SK-N-SH treated with all-trans-retinoic acid at 6 μM for 48 hours (cell line): ENCODE results near the gene SEMA4D.

Experiments
- ARNTL ChIP-seq: fragments of 450-650 bp; formaldehyde crosslinking; IDR thresholded peaks from 2 replicates; pipeline ENCODE4 v1.5.0; 2020; ENCODE audit warnings: low read depth, mild to moderate bottlenecking, moderate library complexity, borderline replicate concordance
- CSDC2 ChIP-seq: fragments of 250-450 bp; sonication (Bioruptor Pico); IDR thresholded peaks from 2 replicates; pipeline ENCODE4 v1.5.0; 2020; ENCODE audit warnings: mild to moderate bottlenecking, moderate library complexity
- CSRNP3 ChIP-seq: fragments of 250-450 bp; sonication (Bioruptor Pico); IDR thresholded peaks from 2 replicates; pipeline ENCODE4 v1.5.1; 2021; ENCODE audit warnings: mild to moderate bottlenecking, moderate library complexity
- ISL1 ChIP-seq: fragments of 250-450 bp; sonication (Bioruptor Pico); IDR thresholded peaks from 2 replicates; pipeline ENCODE4 v2.1.2; 2022; ENCODE audit warnings: mild to moderate bottlenecking, moderate library complexity
- PPARA ChIP-seq: fragments of 250-450 bp; sonication (Bioruptor Pico); IDR thresholded peaks from 2 replicates; pipeline ENCODE4 v1.5.0; 2020; ENCODE audit warnings: mild to moderate bottlenecking, borderline replicate concordance
- RARB ChIP-seq: fragments of 250-450 bp; sonication (Bioruptor Pico); IDR thresholded peaks from 2 replicates; pipeline ENCODE4 v1.8.0; 2021; ENCODE audit warnings: mild to moderate bottlenecking, moderate library complexity
- ZC3H10 ChIP-seq: fragments of 250-450 bp; sonication (Bioruptor Pico); IDR thresholded peaks from 2 replicates; pipeline ENCODE4 v1.5.1; 2021; ENCODE audit warnings: mild to moderate bottlenecking, moderate library complexity
- ZFP3 ChIP-seq: fragments of 250-450 bp; sonication (Bioruptor Pico); IDR thresholded peaks from 2 replicates; pipeline ENCODE4 v1.5.0; 2020; ENCODE audit warnings: mild to moderate bottlenecking, moderate library complexity
- ZFP30 ChIP-seq: fragments of 450-650 bp; formaldehyde crosslinking; IDR thresholded peaks from 2 replicates; pipeline ENCODE4 v1.5.0; 2022; ENCODE audit warnings: mild to moderate bottlenecking, moderate library complexity
- ZNF565 ChIP-seq: fragments of 450-650 bp; formaldehyde crosslinking; conservative IDR thresholded peaks from 2 replicates; pipeline ENCODE4 v1.5.0; 2020; ENCODE audit warnings: low read depth, mild to moderate bottlenecking, moderate library complexity
- TF ChIP-seq, protein P1 (sequence below): fragments of 250-450 bp; sonication (Bioruptor Pico); IDR thresholded peaks from 2 replicates; pipeline ENCODE4 v1.8.0; 2020; ENCODE audit warnings: mild to moderate bottlenecking, moderate library complexity, borderline replicate concordance
- TF ChIP-seq, protein P2 (sequence below): fragments of 250-450 bp; sonication (Bioruptor Pico); IDR thresholded peaks from 2 replicates; pipeline ENCODE4 v1.8.0; 2021; ENCODE audit warnings: low read depth, mild to moderate bottlenecking, moderate library complexity, borderline replicate concordance

GRCh38 chr9:89350988-89351557 lies 146.8 kb downstream of the SEMA4D start:
- TF ChIP-seq, protein P1, sequence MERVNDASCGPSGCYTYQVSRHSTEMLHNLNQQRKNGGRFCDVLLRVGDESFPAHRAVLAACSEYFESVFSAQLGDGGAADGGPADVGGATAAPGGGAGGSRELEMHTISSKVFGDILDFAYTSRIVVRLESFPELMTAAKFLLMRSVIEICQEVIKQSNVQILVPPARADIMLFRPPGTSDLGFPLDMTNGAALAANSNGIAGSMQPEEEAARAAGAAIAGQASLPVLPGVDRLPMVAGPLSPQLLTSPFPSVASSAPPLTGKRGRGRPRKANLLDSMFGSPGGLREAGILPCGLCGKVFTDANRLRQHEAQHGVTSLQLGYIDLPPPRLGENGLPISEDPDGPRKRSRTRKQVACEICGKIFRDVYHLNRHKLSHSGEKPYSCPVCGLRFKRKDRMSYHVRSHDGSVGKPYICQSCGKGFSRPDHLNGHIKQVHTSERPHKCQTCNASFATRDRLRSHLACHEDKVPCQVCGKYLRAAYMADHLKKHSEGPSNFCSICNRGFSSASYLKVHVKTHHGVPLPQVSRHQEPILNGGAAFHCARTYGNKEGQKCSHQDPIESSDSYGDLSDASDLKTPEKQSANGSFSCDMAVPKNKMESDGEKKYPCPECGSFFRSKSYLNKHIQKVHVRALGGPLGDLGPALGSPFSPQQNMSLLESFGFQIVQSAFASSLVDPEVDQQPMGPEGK (CRISPR knock-in tag) = no peak
- TF ChIP-seq ZC3H10 = no peak
- no peak for TF ChIP-seq ISL1
- TF ChIP-seq, protein P2, sequence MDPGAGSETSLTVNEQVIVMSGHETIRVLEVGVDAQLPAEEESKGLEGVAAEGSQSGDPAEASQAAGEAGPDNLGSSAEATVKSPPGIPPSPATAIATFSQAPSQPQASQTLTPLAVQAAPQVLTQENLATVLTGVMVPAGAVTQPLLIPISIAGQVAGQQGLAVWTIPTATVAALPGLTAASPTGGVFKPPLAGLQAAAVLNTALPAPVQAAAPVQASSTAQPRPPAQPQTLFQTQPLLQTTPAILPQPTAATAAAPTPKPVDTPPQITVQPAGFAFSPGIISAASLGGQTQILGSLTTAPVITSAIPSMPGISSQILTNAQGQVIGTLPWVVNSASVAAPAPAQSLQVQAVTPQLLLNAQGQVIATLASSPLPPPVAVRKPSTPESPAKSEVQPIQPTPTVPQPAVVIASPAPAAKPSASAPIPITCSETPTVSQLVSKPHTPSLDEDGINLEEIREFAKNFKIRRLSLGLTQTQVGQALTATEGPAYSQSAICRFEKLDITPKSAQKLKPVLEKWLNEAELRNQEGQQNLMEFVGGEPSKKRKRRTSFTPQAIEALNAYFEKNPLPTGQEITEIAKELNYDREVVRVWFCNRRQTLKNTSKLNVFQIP (CRISPR knock-in tag) = no peak
- no peak for TF ChIP-seq ZFP3 (CRISPR knock-in tag)
- TF ChIP-seq ZFP30 (CRISPR knock-in tag) = no peak
- no peak for TF ChIP-seq PPARA
- TF ChIP-seq RARB (CRISPR knock-in tag) = no peak
- no peak for TF ChIP-seq ARNTL
- no peak for TF ChIP-seq CSRNP3 (CRISPR knock-in tag)
- no peak for TF ChIP-seq CSDC2 (CRISPR knock-in tag)
- no peak for TF ChIP-seq ZNF565 (CRISPR knock-in tag)
